Pulmonary artery endothelial cell (primary cell): ENCODE data around the gene ZSWIM3. TPM values are rescaled to one million over a fixed set of nuclear protein-coding genes. Genes with fewer than 3 reads are reported as not detected.

Experiments used
- DNase-seq: peaks from one replicate; pipeline ENCODE4 v3.0.0-alpha.2; 2011; ENCODE audit warnings: low read depth, low spot score
- total RNA-seq: library from RNA; depleted of rRNA; stranded (reverse); fragments of >200 nt; gene quantifications from 2 replicates; pipeline ENCODE4 v1.2.3, GENCODE V29; 2014

ZSWIM3 gene
- total RNA-seq, 1 donor from 2014 or later: 5.4 TPM

GRCh38 chr20:45927071-45927878 is 69.9 kb downstream of the ZSWIM3 start:
- no peak for DNase-seq

Other genes with a start within 250 kb of the ZSWIM3 start
- gene WFDC10A, start 227.9 kb upstream of the ZSWIM3 start, total RNA-seq: not detected in 2 replicates
- not detected in 2 replicates for gene WFDC9, start 226.3 kb upstream of the ZSWIM3 start, total RNA-seq
- gene WFDC11, start 187.4 kb upstream of the ZSWIM3 start, total RNA-seq: not detected in 2 replicates
- gene WFDC13, start 155.6 kb upstream of the ZSWIM3 start, total RNA-seq: not detected in 2 replicates
- gene WFDC10B, start 152.6 kb upstream of the ZSWIM3 start, total RNA-seq: not detected in 2 replicates
- not detected in 2 replicates for gene SPINT4, start 135.3 kb upstream of the ZSWIM3 start, total RNA-seq
- gene WFDC3, start 65.7 kb upstream of the ZSWIM3 start, total RNA-seq: not detected in 2 replicates
- 18.2 and 26.1 TPM in 2 replicates for gene DNTTIP1, start 65.7 kb upstream of the ZSWIM3 start, total RNA-seq
- gene UBE2C, start 45.0 kb upstream of the ZSWIM3 start, total RNA-seq: 24.6 and 51.4 TPM in 2 replicates
- not detected in 2 replicates for gene TNNC2, start 30.3 kb upstream of the ZSWIM3 start, total RNA-seq
- gene SNX21, start 23.8 kb upstream of the ZSWIM3 start, total RNA-seq: 20.8 and 22.7 TPM in 2 replicates
- 23.7 and 31.7 TPM in 2 replicates for gene ACOT8, start 222 bp upstream of the ZSWIM3 start, total RNA-seq
- gene ZSWIM1, start 23.6 kb downstream of the ZSWIM3 start, total RNA-seq: 4.2 and 5.2 TPM in 2 replicates
- 0.53 and 0.59 TPM in 2 replicates for gene SPATA25, start 30.0 kb downstream of the ZSWIM3 start, total RNA-seq
- gene NEURL2, start 33.6 kb downstream of the ZSWIM3 start, total RNA-seq: 2.2 and 2.7 TPM in 2 replicates
- 40.2 and 48.9 TPM in 2 replicates for gene CTSA, start 33.7 kb downstream of the ZSWIM3 start, total RNA-seq
- 14.9 and 19.7 TPM in 2 replicates for gene PLTP, start 54.5 kb downstream of the ZSWIM3 start, total RNA-seq
- gene PCIF1, start 77.1 kb downstream of the ZSWIM3 start, total RNA-seq: 8.8 and 9.3 TPM in 2 replicates
- gene ZNF335, start 114.6 kb downstream of the ZSWIM3 start, total RNA-seq: 9.5 and 14.6 TPM in 2 replicates
- gene MMP9, start 151.3 kb downstream of the ZSWIM3 start, total RNA-seq: 0.04 TPM in 1 of 2 replicates, not detected in the other
- 0.07 and 0.26 TPM in 2 replicates for gene SLC12A5, start 171.6 kb downstream of the ZSWIM3 start, total RNA-seq
- 10.6 and 15.9 TPM in 2 replicates for gene NCOA5, start 232.3 kb downstream of the ZSWIM3 start, total RNA-seq